ENCODE measurements around the gene TPM3. TPM values are rescaled to one million over a fixed set of nuclear protein-coding genes. Genes with fewer than 3 reads are reported as not detected.
A peak's percentile ranks its signal among the peaks of the same experiment; 100 is the strongest.

Gene TPM3
- total and polyA plus RNA-seq, 9 of the 15 experiments (the other 6 are each of a cell fraction or from before 2014, with no cell fraction given): 202 to 604 (median 421) TPM

DNA sequence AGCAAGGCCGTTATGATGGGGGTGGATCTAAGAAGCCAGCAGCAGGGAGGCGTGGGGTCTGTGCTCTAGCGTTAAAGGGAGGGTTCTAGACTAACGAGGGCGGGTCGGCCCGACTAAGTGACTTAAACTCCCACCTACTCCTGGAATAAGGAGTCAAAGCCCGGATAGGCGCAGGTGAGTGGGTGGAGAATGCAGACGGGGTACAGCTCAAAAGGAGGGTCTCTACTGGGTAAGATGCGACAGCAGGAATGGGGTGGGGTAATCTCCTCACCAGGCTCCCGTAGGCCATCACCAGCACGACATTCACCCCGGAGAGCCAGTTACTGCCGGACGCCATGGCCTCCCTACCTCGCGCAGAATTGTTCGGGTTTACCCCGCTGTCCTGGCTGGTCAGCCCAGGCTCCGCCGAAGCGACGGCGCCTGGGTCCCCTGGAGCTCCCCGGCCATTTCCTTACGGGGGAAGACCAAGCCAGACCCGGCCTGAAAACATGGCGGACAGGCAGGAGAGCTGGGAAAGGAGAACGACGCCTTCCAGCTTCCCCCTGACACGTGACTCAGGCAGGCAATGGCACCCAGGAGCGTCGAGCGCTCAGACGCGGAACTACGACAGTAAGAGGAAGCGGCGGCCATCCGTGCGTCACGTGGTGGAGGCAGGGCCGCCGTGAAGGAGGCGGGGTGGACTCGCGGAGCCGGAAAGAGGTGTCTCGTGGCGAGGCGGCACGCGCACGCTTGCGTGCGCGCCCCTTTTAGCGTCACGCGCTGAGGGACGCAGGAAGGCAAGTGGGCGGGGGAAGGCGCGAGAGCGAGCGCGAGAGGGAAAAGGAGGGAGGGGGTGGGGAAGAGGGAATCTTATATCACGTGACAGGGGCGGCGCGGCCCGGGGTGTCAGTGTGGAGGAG is 28.4 kb upstream of the TPM3 start, which contains the start of gene UBAP2L (continued):
- TF ChIP-seq TCF3 (CRISPR knock-in tag; IDR thresholded peaks at IDR 0.05) (peak; percentile 9; the same call in 1 of the 2 replicates), NFIC (IDR thresholded peaks at IDR 0.05) (peak; percentile 40; the same call in 1 of the 2 replicates), ILK (tag; IDR thresholded peaks at IDR 0.05; ENCODE audit: borderline replicate concordance, low read depth) (no peak), RBM34 (IDR thresholded peaks at IDR 0.05; ENCODE audit: borderline replicate concordance, insufficient read depth, low read length) (no peak), DDX20 (tag; IDR thresholded peaks at IDR 0.05; ENCODE audit: low read depth) (no peak), STAT5B (CRISPR knock-in tag; IDR thresholded peaks at IDR 0.05) (no peak), ILF3 (IDR thresholded peaks at IDR 0.05; ENCODE audit: borderline replicate concordance) (no peak)
- TF ChIP-seq, protein P1, sequence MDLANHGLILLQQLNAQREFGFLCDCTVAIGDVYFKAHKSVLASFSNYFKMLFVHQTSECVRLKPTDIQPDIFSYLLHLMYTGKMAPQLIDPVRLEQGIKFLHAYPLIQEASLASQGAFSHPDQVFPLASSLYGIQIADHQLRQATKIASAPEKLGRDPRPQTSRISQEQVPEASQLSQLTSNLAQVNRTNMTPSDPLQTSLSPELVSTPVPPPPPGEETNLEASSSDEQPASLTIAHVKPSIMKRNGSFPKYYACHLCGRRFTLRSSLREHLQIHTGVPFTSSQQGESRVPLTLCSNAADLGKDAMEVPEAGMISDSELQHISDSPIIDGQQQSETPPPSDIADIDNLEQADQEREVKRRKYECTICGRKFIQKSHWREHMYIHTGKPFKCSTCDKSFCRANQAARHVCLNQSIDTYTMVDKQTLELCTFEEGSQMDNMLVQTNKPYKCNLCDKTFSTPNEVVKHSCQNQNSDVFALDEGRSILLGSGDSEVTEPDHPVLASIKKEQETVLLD (IDR thresholded peaks at IDR 0.05): peak; percentile 99
- TF ChIP-seq, protein P2, sequence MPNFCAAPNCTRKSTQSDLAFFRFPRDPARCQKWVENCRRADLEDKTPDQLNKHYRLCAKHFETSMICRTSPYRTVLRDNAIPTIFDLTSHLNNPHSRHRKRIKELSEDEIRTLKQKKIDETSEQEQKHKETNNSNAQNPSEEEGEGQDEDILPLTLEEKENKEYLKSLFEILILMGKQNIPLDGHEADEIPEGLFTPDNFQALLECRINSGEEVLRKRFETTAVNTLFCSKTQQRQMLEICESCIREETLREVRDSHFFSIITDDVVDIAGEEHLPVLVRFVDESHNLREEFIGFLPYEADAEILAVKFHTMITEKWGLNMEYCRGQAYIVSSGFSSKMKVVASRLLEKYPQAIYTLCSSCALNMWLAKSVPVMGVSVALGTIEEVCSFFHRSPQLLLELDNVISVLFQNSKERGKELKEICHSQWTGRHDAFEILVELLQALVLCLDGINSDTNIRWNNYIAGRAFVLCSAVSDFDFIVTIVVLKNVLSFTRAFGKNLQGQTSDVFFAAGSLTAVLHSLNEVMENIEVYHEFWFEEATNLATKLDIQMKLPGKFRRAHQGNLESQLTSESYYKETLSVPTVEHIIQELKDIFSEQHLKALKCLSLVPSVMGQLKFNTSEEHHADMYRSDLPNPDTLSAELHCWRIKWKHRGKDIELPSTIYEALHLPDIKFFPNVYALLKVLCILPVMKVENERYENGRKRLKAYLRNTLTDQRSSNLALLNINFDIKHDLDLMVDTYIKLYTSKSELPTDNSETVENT (CRISPR knock-in tag; IDR thresholded peaks at IDR 0.05): peak; percentile 46; the same call in 1 of the 2 replicates
- TF ChIP-seq, protein P3, sequence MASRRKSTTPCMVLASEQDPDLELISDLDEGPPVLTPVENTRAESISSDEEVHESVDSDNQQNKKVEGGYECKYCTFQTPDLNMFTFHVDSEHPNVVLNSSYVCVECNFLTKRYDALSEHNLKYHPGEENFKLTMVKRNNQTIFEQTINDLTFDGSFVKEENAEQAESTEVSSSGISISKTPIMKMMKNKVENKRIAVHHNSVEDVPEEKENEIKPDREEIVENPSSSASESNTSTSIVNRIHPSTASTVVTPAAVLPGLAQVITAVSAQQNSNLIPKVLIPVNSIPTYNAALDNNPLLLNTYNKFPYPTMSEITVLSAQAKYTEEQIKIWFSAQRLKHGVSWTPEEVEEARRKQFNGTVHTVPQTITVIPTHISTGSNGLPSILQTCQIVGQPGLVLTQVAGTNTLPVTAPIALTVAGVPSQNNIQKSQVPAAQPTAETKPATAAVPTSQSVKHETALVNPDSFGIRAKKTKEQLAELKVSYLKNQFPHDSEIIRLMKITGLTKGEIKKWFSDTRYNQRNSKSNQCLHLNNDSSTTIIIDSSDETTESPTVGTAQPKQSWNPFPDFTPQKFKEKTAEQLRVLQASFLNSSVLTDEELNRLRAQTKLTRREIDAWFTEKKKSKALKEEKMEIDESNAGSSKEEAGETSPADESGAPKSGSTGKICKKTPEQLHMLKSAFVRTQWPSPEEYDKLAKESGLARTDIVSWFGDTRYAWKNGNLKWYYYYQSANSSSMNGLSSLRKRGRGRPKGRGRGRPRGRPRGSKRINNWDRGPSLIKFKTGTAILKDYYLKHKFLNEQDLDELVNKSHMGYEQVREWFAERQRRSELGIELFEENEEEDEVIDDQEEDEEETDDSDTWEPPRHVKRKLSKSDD (conservative IDR thresholded peaks at IDR 0.05; ENCODE audit: low read length): no peak
- TF ChIP-seq, protein P4, sequence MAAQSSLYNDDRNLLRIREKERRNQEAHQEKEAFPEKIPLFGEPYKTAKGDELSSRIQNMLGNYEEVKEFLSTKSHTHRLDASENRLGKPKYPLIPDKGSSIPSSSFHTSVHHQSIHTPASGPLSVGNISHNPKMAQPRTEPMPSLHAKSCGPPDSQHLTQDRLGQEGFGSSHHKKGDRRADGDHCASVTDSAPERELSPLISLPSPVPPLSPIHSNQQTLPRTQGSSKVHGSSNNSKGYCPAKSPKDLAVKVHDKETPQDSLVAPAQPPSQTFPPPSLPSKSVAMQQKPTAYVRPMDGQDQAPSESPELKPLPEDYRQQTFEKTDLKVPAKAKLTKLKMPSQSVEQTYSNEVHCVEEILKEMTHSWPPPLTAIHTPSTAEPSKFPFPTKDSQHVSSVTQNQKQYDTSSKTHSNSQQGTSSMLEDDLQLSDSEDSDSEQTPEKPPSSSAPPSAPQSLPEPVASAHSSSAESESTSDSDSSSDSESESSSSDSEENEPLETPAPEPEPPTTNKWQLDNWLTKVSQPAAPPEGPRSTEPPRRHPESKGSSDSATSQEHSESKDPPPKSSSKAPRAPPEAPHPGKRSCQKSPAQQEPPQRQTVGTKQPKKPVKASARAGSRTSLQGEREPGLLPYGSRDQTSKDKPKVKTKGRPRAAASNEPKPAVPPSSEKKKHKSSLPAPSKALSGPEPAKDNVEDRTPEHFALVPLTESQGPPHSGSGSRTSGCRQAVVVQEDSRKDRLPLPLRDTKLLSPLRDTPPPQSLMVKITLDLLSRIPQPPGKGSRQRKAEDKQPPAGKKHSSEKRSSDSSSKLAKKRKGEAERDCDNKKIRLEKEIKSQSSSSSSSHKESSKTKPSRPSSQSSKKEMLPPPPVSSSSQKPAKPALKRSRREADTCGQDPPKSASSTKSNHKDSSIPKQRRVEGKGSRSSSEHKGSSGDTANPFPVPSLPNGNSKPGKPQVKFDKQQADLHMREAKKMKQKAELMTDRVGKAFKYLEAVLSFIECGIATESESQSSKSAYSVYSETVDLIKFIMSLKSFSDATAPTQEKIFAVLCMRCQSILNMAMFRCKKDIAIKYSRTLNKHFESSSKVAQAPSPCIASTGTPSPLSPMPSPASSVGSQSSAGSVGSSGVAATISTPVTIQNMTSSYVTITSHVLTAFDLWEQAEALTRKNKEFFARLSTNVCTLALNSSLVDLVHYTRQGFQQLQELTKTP (IDR thresholded peaks at IDR 0.05; ENCODE audit: low read depth in 1 of 2, partially characterized antibody in 2 of 2): peak; percentile 52 to 56
- TF ChIP-seq, protein P5, sequence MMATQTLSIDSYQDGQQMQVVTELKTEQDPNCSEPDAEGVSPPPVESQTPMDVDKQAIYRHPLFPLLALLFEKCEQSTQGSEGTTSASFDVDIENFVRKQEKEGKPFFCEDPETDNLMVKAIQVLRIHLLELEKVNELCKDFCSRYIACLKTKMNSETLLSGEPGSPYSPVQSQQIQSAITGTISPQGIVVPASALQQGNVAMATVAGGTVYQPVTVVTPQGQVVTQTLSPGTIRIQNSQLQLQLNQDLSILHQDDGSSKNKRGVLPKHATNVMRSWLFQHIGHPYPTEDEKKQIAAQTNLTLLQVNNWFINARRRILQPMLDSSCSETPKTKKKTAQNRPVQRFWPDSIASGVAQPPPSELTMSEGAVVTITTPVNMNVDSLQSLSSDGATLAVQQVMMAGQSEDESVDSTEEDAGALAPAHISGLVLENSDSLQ (IDR thresholded peaks at IDR 0.05): peak; percentile 75

Measured in K562 (cell line).